Cardiac fibroblast (primary cell): ENCODE data around the gene MXD3.

ENCODE experiments used
- DNase-seq, 2 donors: peaks; one replicate each; pipeline versions ENCODE4 v3.0.0 to v3.0.0-alpha.2; 2010; ENCODE audit warnings: low read depth in 2 of 2
- H3K4me3 ChIP-seq, 2 donors: replicated peaks in 1 of 2; 1 replicate in 1 of 2; 2 replicates in 1 of 2; pipeline ENCODE4 v1.5.1; 2011; ENCODE audit warnings: low read depth in 2 of 2, low read length in 2 of 2, mild to moderate bottlenecking in 2 of 2, moderate library complexity in 1 of 2
- TF ChIP-seq, protein P1 (sequence below): IDR thresholded peaks from one replicate; pipeline ENCODE4 v1.5.1; 2011; ENCODE audit warnings: low read depth, mild to moderate bottlenecking, low read length, inconsistent platforms

The MXD3 gene

DNA sequence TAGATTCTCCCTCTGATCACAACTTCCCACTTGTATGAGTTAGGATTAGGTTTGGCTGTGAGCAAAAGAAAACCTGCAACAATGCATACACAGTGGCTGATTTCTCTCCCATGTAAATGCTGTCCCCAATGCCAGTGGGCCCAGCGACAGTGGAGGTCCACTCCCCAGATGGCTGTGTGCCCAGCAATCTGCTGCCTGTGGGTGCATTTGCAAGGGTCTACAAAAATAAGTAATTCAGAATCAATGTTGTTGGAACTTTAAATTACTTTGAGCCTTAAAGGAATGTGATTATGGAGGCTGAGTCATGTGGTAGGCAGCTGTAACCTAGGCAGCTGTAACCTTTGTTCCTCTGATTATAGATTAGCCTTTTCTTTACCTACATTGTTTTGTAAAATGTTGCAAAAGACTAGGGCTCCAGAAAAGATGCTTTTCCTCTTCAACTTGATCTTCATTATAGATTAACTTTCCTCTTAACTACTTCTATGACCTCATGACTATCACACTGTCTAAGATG lies 14.2 kb upstream of the MXD3 start:
- TF ChIP-seq, protein P1, sequence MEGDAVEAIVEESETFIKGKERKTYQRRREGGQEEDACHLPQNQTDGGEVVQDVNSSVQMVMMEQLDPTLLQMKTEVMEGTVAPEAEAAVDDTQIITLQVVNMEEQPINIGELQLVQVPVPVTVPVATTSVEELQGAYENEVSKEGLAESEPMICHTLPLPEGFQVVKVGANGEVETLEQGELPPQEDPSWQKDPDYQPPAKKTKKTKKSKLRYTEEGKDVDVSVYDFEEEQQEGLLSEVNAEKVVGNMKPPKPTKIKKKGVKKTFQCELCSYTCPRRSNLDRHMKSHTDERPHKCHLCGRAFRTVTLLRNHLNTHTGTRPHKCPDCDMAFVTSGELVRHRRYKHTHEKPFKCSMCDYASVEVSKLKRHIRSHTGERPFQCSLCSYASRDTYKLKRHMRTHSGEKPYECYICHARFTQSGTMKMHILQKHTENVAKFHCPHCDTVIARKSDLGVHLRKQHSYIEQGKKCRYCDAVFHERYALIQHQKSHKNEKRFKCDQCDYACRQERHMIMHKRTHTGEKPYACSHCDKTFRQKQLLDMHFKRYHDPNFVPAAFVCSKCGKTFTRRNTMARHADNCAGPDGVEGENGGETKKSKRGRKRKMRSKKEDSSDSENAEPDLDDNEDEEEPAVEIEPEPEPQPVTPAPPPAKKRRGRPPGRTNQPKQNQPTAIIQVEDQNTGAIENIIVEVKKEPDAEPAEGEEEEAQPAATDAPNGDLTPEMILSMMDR = no peak
- no peak overlapping the region for H3K4me3 ChIP-seq
- no peak for DNase-seq

DNA sequence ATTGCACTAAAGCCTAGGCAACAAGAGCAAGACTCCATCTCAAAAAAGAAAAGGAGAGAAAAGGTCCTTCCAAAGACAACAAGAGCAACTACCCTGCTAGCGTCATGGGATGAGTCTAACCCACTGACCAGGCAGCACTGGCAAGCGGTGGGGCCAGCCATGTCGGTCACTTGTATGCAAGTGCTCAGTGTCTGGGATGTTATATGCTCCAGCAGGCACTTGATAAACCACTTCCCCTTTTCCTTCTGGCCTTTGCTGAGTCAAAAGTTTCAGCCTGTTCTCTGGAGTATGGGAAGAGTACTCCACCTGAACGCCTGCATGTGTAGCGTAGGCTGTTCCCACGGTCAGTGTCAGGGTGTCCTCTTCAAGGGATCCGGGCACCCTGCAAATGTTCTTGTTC lies 9.2 kb upstream of the MXD3 start:
- TF ChIP-seq, protein P1 = no peak
- DNase-seq = no peak
- no peak overlapping the region for H3K4me3 ChIP-seq

DNA sequence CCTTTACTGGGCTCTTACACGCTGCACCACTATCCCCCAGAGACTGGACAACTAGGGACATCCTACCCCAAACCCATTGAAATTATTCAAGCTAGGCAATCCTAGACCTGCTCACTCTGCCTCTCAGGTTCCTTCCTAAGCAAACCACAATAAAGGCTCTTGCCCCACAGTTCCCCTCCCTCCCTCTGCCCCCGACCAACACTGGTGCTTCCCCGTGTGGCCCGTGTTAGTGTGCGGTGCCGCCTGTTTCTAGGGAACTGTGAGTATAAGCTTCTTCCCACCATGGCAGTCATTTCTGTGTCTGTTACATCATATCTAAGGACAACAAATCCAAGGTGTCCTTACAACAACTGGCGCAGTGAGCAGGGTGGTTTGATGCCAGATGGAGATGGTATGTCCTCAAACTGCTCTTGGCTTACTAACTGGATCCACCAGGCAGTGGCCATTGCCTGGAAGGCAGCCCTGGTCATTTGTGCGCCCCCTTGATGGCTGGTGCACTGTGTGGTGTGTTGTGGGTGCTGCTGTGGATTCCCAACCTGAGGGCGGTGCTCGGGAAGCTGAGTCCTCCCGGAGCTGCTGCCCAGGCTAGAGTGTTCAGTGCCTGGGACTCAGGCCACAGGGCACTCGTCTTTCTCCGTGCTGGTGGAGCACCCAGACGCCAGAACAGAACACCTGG lies 8.4 kb upstream of the MXD3 start:
- no peak for DNase-seq
- TF ChIP-seq, protein P1 = no peak
- no peak overlapping the region for H3K4me3 ChIP-seq

DNA sequence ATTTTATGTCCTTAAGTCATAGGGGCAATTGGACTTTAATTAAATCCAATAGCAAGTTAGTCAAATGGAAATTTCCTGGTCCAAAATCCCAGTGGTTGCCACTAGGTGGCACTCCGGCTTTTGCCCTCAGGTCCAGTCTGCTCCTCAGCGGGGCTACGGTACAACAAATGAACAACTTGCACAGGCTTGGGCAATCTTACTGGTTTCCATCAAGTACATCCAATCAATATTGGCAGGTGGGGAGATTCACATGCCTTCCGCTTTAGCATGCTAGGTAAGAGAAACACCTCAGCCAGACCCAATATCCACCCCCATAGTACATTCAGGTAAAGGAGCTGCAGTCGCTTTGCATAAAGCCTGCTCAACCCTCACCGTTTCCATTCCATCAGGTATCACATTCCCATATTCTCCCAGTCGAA lies 6.3 kb upstream of the MXD3 start:
- DNase-seq = peak; percentile 88 to 89
- H3K4me3 ChIP-seq = no peak overlapping the region
- TF ChIP-seq, protein P1 = peak; percentile 87

DNA sequence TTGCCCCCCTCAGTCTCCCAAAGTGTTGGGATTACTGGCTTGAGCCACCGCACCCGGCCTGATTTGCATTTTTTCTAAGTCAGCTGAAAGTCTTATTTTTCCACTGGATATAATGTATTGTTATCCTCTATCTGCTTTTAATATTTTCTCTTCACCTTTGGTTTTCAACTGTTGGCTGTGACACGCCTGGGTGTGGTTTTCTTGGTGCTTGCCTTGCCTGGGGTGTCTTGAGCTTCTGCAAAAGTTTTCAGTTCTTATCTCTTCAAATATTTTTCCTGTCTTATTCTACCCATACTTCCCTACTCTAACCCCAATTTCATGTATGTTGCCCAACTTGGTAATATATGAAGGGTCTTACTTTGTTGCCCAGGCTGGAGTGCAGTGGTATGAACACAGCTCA lies 4.3 kb upstream of the MXD3 start:
- TF ChIP-seq, protein P1 = no peak

DNA sequence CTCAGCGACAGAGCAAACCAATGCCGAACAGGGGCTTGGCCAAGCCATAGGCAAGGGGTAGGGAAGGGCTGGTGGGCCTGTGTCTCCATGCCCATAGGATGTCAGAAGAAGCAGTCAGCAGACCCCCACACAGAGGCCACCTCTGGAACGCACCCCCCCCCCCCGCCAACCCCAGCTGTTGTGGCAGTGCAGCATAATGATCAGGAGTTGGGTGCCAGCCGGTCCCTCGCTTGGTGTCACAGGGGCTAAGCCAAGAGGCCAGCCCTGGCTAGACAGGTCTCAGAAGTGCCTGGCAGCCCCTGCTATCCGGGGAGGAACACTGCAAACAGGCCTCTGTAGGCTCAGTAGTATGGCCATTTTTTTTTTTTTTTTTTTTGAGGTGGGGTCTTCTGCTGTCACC lies 3.7 kb upstream of the MXD3 start:
- H3K4me3 ChIP-seq = no peak overlapping the region
- TF ChIP-seq, protein P1 = no peak
- no peak for DNase-seq

More for the DNA sequence above, 4.3 kb upstream of the MXD3 start:
- no peak for DNase-seq
- no peak overlapping the region for H3K4me3 ChIP-seq
